Prostate gland (tissue), 2 donors: Measurements from ENCODE around the gene SPPL3. TPM values are rescaled to one million over a fixed set of nuclear protein-coding genes. Genes with fewer than 3 reads are reported as not detected.
"Not testable (repeated sequence)": the region's sequence is repeated elsewhere in the genome, so short reads cannot be mapped to it uniquely, and the experiment has no call there.

Source experiments
- DNase-seq: peaks from one replicate; pipeline ENCODE4 v3.0.0-alpha.2; 2019; ENCODE audit warnings: low spot score
- H3K27ac ChIP-seq, 2 donors: fragments of 200-600 bp; sonication (generic); 2 replicates each; pipeline ENCODE4 v1.5.1; 2017 to 2019
- H3K27me3 ChIP-seq: fragments of 200-600 bp; sonication (generic); replicated peaks from 2 replicates; pipeline ENCODE4 v1.5.1; 2019; ENCODE audit not compliant: insufficient read depth
- H3K36me3 ChIP-seq, 2 donors: fragments of 200-600 bp; sonication (generic); 1 replicate in 1 of 2; 2 replicates in 1 of 2; pipeline versions ENCODE4 v1.5.1 to v1.8.1; 2017 to 2019
- H3K4me1 ChIP-seq: fragments of 200-600 bp; sonication (generic); replicated peaks from 2 replicates; pipeline ENCODE4 v1.5.1; 2019
- H3K4me3 ChIP-seq, 2 donors: fragments of 200-600 bp; sonication (generic); 2 replicates each; pipeline ENCODE4 v1.5.1; 2017 to 2019
- H3K9me3 ChIP-seq: fragments of 200-600 bp; sonication (generic); 2 replicates; pipeline ENCODE4 v1.5.1; 2017
- POLR2A ChIP-seq: fragments of 450-650 bp; IDR thresholded peaks from one replicate; pipeline ENCODE4 v1.6.1; 2016; ENCODE audit warnings: antibody characterized with exemption, mild to moderate bottlenecking
- POLR2AphosphoS5 ChIP-seq: sonication (generic); formaldehyde crosslinking; IDR thresholded peaks from one replicate; pipeline ENCODE4 v1.6.1; 2017; ENCODE audit warnings: antibody characterized with exemption
- WGBS: methylation state at CpG from one replicate; pipeline ENCODE4 v1.1.5; 2018; 5-methylcytosine and 5-hydroxymethylcytosine counted together
- intact Hi-C: fragments of 100-400 bp; cut with DNase I; formaldehyde crosslinking; loops from one replicate; pipeline ENCODE4 v1.14.2; 2022
- total RNA-seq, 2 donors: library from RNA; depleted of rRNA; stranded (reverse); fragments of >200 nt; gene quantifications; one replicate each; pipeline ENCODE4 v1.1.0, GENCODE V29; 2016
- TF ChIP-seq, protein P1 (sequence below), 4 experiments: fragments of 200-600 bp in 2 of 4; fragments of 450-650 bp in 2 of 4; sonication (generic) in 2 of 4; IDR thresholded peaks; 1 replicate in 3 of 4; 2 replicates in 1 of 4; pipeline ENCODE4 v1.5.1; 2016 to 2019; ENCODE audit warnings: antibody characterized with exemption in 4 of 4, mild to moderate bottlenecking in 2 of 4, moderate library complexity in 2 of 4

Gene SPPL3
- total RNA-seq, 2 donors from 2014 or later: 36.0 to 37.1 TPM

DNA sequence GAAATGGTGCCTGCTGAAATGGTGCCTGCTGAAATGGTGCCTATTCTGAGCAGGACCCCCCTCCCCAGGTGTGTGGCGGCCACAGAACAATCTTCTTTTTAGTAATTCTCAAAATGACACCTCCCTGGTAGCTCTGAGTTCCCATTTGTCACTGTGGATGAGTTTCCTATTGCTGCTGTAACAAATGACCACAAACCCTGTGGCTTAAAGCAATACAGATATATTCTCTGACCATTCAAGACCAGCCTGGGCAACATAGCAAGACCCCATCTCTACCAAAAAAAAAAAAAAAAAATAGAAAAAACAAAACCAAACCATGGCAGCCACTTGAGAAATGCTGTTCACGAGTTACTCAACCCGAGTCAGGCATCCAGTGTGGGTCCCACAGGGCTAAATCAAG, 170.6 kb downstream of the SPPL3 start:
- TF ChIP-seq POLR2AphosphoS5 (no peak), POLR2A (no peak)
- TF ChIP-seq, protein P1, sequence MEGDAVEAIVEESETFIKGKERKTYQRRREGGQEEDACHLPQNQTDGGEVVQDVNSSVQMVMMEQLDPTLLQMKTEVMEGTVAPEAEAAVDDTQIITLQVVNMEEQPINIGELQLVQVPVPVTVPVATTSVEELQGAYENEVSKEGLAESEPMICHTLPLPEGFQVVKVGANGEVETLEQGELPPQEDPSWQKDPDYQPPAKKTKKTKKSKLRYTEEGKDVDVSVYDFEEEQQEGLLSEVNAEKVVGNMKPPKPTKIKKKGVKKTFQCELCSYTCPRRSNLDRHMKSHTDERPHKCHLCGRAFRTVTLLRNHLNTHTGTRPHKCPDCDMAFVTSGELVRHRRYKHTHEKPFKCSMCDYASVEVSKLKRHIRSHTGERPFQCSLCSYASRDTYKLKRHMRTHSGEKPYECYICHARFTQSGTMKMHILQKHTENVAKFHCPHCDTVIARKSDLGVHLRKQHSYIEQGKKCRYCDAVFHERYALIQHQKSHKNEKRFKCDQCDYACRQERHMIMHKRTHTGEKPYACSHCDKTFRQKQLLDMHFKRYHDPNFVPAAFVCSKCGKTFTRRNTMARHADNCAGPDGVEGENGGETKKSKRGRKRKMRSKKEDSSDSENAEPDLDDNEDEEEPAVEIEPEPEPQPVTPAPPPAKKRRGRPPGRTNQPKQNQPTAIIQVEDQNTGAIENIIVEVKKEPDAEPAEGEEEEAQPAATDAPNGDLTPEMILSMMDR (IDR thresholded peaks at IDR 0.05): no peak
- H3K27ac ChIP-seq: no peak overlapping the region
- H3K27me3 ChIP-seq: no peaks in the 10 kb centered on the region
- intact Hi-C loops: no loop called here
- DNase-seq: no peak
- WGBS: 91% methylated on average over 3 of the region's 3 CpGs
- no peaks in the 10 kb centered on the region for H3K4me1 ChIP-seq
- H3K9me3 ChIP-seq: no peaks in the 10 kb centered on the region
- H3K4me3 ChIP-seq: no peak overlapping the region
- no peaks in the 10 kb centered on the region for H3K36me3 ChIP-seq

DNA sequence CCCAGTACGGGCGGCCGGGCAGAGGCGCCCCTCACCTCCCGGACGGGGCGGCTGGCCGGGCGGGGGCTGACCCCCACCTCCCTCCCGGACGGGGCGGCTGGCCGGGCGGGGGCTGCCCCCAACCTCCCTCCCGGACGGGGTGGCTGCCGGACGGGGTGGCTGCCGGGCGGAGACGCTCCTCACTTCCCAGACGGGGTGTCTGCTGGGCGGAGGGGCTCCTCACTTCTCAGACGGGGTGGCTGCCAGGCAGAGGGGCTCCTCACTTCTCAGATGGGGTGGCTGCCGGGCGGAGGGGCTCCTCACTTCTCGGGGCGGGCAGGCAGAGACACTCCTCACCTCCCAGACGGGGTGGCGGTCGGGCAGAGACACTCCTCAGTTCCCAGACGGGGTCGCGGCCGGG, 172.0 kb downstream of the SPPL3 start:
- intact Hi-C loops, H3K27ac ChIP-seq, H3K27me3 ChIP-seq, H3K4me1 ChIP-seq, H3K9me3 ChIP-seq, DNase-seq, H3K36me3 ChIP-seq, H3K4me3 ChIP-seq: not testable (repeated sequence)
- 98% methylated on average over 23 of the region's 35 CpGs for WGBS

GRCh38 chr12:120726961-120727360, 177.2 kb downstream of the SPPL3 start:
- no peaks in the 10 kb centered on the region for H3K4me1 ChIP-seq
- TF ChIP-seq, protein P1 (IDR thresholded peaks at IDR 0.05): no peak
- TF ChIP-seq POLR2AphosphoS5 (no peak), POLR2A (no peak)
- no peak for DNase-seq
- no peak overlapping the region for H3K27ac ChIP-seq
- H3K4me3 ChIP-seq: no peak overlapping the region
- no peaks in the 10 kb centered on the region for H3K27me3 ChIP-seq
- 97% methylated on average over 9 of the region's 9 CpGs for WGBS
- H3K36me3 ChIP-seq: peaks cover 0 to 4% of the 10 kb centered on the region in 2 donors
- intact Hi-C loops: loop anchor here (5.0 to 10.0 kb wide), 2 partner anchors 178 to 245 kb away; partner anchors contain the start of gene SPPL3
- no peaks in the 10 kb centered on the region for H3K9me3 ChIP-seq

DNA sequence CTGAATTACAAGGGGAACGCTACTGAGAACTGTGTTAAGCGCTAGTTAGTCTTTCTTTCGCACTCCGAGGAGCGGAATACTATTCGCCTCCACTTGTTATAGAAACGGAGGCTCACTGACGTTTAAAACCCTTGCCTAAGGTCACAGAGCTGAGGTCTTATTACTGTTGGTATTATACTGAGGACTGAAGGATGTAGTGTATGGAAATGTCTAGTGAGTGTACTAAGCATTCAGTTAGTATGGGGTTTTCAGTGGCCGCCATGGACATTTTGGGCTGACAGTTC, 177.7 kb downstream of the SPPL3 start:
- no peaks in the 10 kb centered on the region for H3K9me3 ChIP-seq
- no peaks in the 10 kb centered on the region for H3K4me1 ChIP-seq
- no peak for DNase-seq
- 93% methylated on average over 9 of the region's 9 CpGs for WGBS
- peak overlapping the region in 1 of 2 donors; percentile 78 for H3K4me3 ChIP-seq
- intact Hi-C loops: loop anchor here (5.0 to 10.0 kb wide), 2 partner anchors 178 to 246 kb away; partner anchors contain the start of gene SPPL3
- H3K27me3 ChIP-seq: no peaks in the 10 kb centered on the region
- H3K36me3 ChIP-seq: peaks cover 4% of the 10 kb centered on the region in 2 donors
- H3K27ac ChIP-seq: no peak overlapping the region
- TF ChIP-seq POLR2AphosphoS5: no peak
- TF ChIP-seq POLR2A: no peak
- TF ChIP-seq, protein P1 (IDR thresholded peaks at IDR 0.05): no peak

DNA sequence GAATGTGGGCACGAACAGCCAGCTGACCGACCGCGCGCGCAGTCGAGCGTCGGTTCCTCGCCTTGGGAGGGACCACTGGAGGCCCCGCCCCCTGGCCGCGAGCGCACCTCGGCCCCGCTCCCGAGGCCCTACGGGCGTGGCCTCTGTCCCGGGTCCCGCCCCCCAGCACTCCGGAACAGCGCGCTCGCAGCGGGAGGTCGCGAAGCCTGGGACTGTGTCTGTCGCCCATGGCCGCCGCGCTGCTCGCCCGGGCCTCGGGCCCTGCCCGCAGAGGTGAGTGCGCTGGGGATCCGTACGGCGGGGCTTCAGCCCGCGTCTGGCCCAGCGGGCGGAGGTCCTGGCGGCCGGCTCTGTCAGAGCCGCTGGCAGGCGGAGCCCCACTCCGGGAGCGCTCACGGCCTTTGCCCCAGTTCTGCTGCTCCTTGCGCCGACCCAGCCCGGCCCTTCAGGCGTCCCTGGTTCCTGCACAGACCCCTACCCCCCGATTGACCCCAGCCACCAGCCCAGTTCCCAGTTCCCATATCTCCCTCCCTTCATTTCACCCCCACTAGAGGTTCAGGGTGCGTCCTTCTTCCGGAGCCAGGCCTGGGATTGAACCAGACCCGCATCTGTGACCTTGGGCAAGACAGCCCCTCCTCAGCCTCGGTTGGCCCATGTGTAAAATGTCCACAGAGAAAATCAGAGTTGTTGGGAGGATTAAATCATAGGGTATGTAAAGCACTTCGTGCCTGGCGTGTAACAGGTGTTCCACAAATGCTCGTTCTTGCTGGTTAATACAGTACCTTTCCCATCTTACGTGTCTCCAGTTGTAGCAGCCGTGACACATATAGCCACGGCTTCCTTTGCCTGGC, 178.3 kb downstream of the SPPL3 start, which contains the start of gene ACADS:
Gene ACADS, plus strand, starts transcription at position 168 of the 851 bp plus-strand sequence. Its CDS starts 60 bp downstream, at position 228.
- TF ChIP-seq, protein P1 (IDR thresholded peaks at IDR 0.05): peak in 1 of 4 experiments; percentile 29
- TF ChIP-seq POLR2AphosphoS5 (peak; percentile 72), POLR2A (peak; percentile 88)
- H3K27ac ChIP-seq: peak within 1 kb of the TSS; percentile 51 to 74
- H3K4me1 ChIP-seq: no peaks in the 10 kb centered on the region
- peak; percentile 88 for DNase-seq
- intact Hi-C loops: loop anchor here (5.0 to 10.0 kb wide), 2 partner anchors 179 to 246 kb away; partner anchors contain the start of gene SPPL3
- H3K9me3 ChIP-seq: no peaks in the 10 kb centered on the region
- WGBS: 13% methylated on average over 45 of the region's 66 CpGs
- peak within 1 kb of the TSS; percentile 66 to 78 for H3K4me3 ChIP-seq
- H3K27me3 ChIP-seq: no peaks in the 10 kb centered on the region
- peaks cover 4 to 7% of the 10 kb centered on the region in 2 donors for H3K36me3 ChIP-seq
